CD4-positive, CD25-positive, alpha-beta regulatory T cell (primary cell): ENCODE data around the gene FZR1. TPM values are rescaled to one million over a fixed set of nuclear protein-coding genes. Genes with fewer than 3 reads are reported as not detected.
A peak's percentile ranks its signal among the peaks of the same experiment; 100 is the strongest.

Experiments used
- ATAC-seq, 2 donors: fragments of 150-1000 bp; cut with Tn5 transposase; one replicate each; pipeline ENCODE4 v1.10.0; 2021; ENCODE audit warnings: low read depth in 2 of 2, moderate number of reproducible peaks in 2 of 2, moderate library complexity in 1 of 2
- DNase-seq, 3 donors: peaks; one replicate each; pipeline versions ENCODE4 v3.0.0 to v3.0.0-alpha.2; 2012 to 2022; ENCODE audit warnings: mixed read lengths in 1 of 3
- H3K27ac ChIP-seq: one replicate; pipeline ENCODE4 v1.7.0; 2013; ENCODE audit warnings: mild to moderate bottlenecking, low read length; ENCODE audit not compliant: insufficient read depth, poor library complexity, severe bottlenecking
- H3K27me3 ChIP-seq: one replicate; pipeline ENCODE4 v1.7.0; 2013; ENCODE audit warnings: low read length; ENCODE audit not compliant: control insufficient read depth, insufficient read depth
- H3K36me3 ChIP-seq: one replicate; pipeline ENCODE4 v1.7.0; 2013; ENCODE audit warnings: mild to moderate bottlenecking, low read length, moderate library complexity; ENCODE audit not compliant: control insufficient read depth, insufficient read depth
- H3K4me1 ChIP-seq: 2 replicates; pipeline ENCODE4 v1.7.0; 2013; ENCODE audit warnings: mild to moderate bottlenecking, low read length; ENCODE audit not compliant: insufficient read depth, control insufficient read depth, poor library complexity, severe bottlenecking
- H3K4me3 ChIP-seq: one replicate; pipeline ENCODE4 v1.7.0; 2013; ENCODE audit warnings: low read depth, mild to moderate bottlenecking, low read length, moderate library complexity
- H3K9me3 ChIP-seq, 2 experiments: 1 replicate in 1 of 2; 2 replicates in 1 of 2; pipeline ENCODE4 v1.7.0; 2013; ENCODE audit warnings: low read length in 2 of 2, mild to moderate bottlenecking in 1 of 2, moderate library complexity in 1 of 2; ENCODE audit not compliant: control insufficient read depth in 2 of 2
- H3K27ac Mint-ChIP-seq, 3 donors: one replicate each; pipeline ENCODE4 v1.8.0; 2020 to 2022; ENCODE audit warnings: mild to moderate bottlenecking in 3 of 3, mixed read lengths in 3 of 3, moderate library complexity in 2 of 3
- H3K27me3 Mint-ChIP-seq: one replicate; pipeline ENCODE4 v1.8.0; 2022; ENCODE audit warnings: mild to moderate bottlenecking, mixed read lengths
- H3K36me3 Mint-ChIP-seq: one replicate; pipeline ENCODE4 v1.8.0; 2020; ENCODE audit warnings: mixed read lengths
- H3K4me1 Mint-ChIP-seq, 4 donors: one replicate each; pipeline ENCODE4 v1.8.0; 2020 to 2022; ENCODE audit warnings: mixed read lengths in 4 of 4, mild to moderate bottlenecking in 1 of 4
- H3K4me3 Mint-ChIP-seq, 4 donors: one replicate each; pipeline ENCODE4 v1.8.0; 2020 to 2022; ENCODE audit warnings: mild to moderate bottlenecking in 4 of 4, mixed read lengths in 4 of 4, moderate library complexity in 3 of 4
- H3K9me3 Mint-ChIP-seq, 7 donors: one replicate each; pipeline ENCODE4 v1.8.0; 2020 to 2022; ENCODE audit warnings: mixed read lengths in 7 of 7, mild to moderate bottlenecking in 3 of 7, moderate library complexity in 2 of 7
- polyA plus RNA-seq, 4 donors: library from polyadenylated mRNA; unstranded; fragments of 300-500 nt; fragmentation: Illumina TruSeq; gene quantifications; one replicate each; pipeline ENCODE4 v1.2.3, GENCODE V29; 2021
- total RNA-seq: library from RNA; stranded (reverse); gene quantifications from one replicate; pipeline ENCODE4 v1.2.3, GENCODE V29; 2022

FZR1 gene
- total and polyA plus RNA-seq, 5 donors from 2014 or later, result 9.1 to 107 (median 10.7) TPM

GRCh38 chr19:3544742-3545668 is 38.9 kb downstream of the FZR1 start:
- no peak overlapping the region for H3K27ac ChIP-seq
- H3K9me3 ChIP-seq, result no peaks in the 10 kb centered on the region
- H3K36me3 ChIP-seq, result peaks cover 10% of the 10 kb centered on the region
- Mint-ChIP-seq H3K4me1 (peaks cover 0 to 9% (median 2%) of the 10 kb centered on the region in 4 donors), H3K4me3 (no peak overlapping the region), H3K27ac (peak overlapping the region; percentile 41 to 59 (median 48)), H3K27me3 (no peaks in the 10 kb centered on the region), H3K36me3 (peaks cover 4% of the 10 kb centered on the region), H3K9me3 (no peaks in the 10 kb centered on the region)
- H3K4me3 ChIP-seq, result no peak overlapping the region
- ATAC-seq (peak; percentile 59 to 73), DNase-seq (peak; percentile 53 to 70 (median 65))
- no peaks in the 10 kb centered on the region for H3K4me1 ChIP-seq
- no peaks in the 10 kb centered on the region for H3K27me3 ChIP-seq

DNA sequence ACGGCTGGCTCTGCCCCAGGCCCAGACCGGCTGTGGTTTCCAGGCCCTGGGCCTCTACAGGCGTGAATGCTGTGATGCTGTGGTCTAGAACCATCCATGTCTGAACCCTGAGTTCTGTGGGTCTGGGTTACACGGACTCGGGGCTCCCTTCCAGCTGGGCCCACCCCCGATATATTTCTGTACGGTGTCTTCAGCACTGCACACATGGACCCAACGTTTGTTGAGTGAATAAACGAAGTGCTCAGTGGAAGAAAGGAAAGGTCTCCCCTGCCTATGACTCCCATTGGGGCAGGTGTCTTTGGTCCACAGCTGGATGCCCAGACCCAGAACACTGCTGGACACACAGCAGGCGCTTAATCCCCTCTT is 39.5 kb downstream of the FZR1 start:
- no peak overlapping the region for H3K27ac ChIP-seq
- no peaks in the 10 kb centered on the region for H3K27me3 ChIP-seq
- Mint-ChIP-seq H3K9me3 (no peaks in the 10 kb centered on the region), H3K4me1 (peaks cover 0 to 9% (median 2%) of the 10 kb centered on the region in 4 donors), H3K4me3 (no peak overlapping the region), H3K27ac (peak overlapping the region in 2 of 3 donors; percentile 41 to 56), H3K36me3 (peaks cover 4% of the 10 kb centered on the region), H3K27me3 (no peaks in the 10 kb centered on the region)
- no peak for DNase-seq
- no peak for ATAC-seq
- H3K9me3 ChIP-seq, result no peaks in the 10 kb centered on the region
- no peaks in the 10 kb centered on the region for H3K4me1 ChIP-seq
- H3K36me3 ChIP-seq, result peaks cover 11% of the 10 kb centered on the region
- no peak overlapping the region for H3K4me3 ChIP-seq

GRCh38 chr19:3546119-3546518 is 40.0 kb downstream of the FZR1 start:
- H3K27me3 ChIP-seq, result no peaks in the 10 kb centered on the region
- Mint-ChIP-seq H3K27ac (no peak overlapping the region), H3K9me3 (no peaks in the 10 kb centered on the region), H3K27me3 (no peaks in the 10 kb centered on the region), H3K4me1 (peaks cover 0 to 12% (median 2%) of the 10 kb centered on the region in 4 donors), H3K4me3 (no peak overlapping the region), H3K36me3 (peaks cover 4% of the 10 kb centered on the region)
- DNase-seq, result no peak
- peaks cover 3% of the 10 kb centered on the region for H3K4me1 ChIP-seq
- H3K36me3 ChIP-seq, result peaks cover 11% of the 10 kb centered on the region
- ATAC-seq, result no peak
- H3K4me3 ChIP-seq, result no peak overlapping the region
- no peak overlapping the region for H3K27ac ChIP-seq
- H3K9me3 ChIP-seq, result no peaks in the 10 kb centered on the region

DNA sequence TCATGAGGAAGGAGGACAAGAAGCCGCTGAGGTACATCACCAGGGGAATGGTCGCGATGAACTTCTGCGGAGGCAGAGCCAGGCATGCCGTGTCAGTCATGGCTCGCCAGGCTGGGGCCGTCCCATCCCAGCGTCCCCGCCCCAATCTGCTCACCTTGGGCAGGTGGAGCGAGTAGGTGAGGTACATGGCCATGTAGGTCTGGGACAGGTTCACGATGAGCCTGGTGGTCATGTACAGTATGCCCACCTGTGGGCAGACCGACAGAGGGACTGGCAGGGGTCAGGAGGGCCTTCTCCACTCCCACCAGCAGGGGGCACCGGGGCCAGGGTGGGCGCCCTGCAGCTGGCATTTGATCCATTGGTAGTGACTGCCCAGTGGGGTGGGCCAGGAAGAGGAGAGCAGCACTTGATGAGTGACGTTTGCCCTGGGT is 41.2 kb downstream of the FZR1 start:
- no peak overlapping the region for H3K27ac Mint-ChIP-seq
- no peak for ATAC-seq

GRCh38 chr19:3547767-3548282 is 41.7 kb downstream of the FZR1 start:
- Histone ChIP-seq H3K27ac (no peak overlapping the region), H3K36me3 (peaks cover 11% of the 10 kb centered on the region), H3K27me3 (no peaks in the 10 kb centered on the region), H3K4me1 (peaks cover 9% of the 10 kb centered on the region), H3K9me3 (no peaks in the 10 kb centered on the region), H3K4me3 (no peak overlapping the region)
- ATAC-seq (no peak), DNase-seq (no peak)
- no peaks in the 10 kb centered on the region for H3K27me3 Mint-ChIP-seq
- H3K9me3 Mint-ChIP-seq, result no peaks in the 10 kb centered on the region
- peaks cover 4% of the 10 kb centered on the region for H3K36me3 Mint-ChIP-seq
- no peak overlapping the region for H3K27ac Mint-ChIP-seq
- peaks cover 0 to 23% (median 6%) of the 10 kb centered on the region in 4 donors for H3K4me1 Mint-ChIP-seq
- no peak overlapping the region for H3K4me3 Mint-ChIP-seq

More for the DNA sequence above, 41.2 kb downstream of the FZR1 start:
- H3K4me3 Mint-ChIP-seq, result no peak overlapping the region
- H3K36me3 Mint-ChIP-seq, result peaks cover 4% of the 10 kb centered on the region
- Histone ChIP-seq H3K4me1 (peaks cover 4% of the 10 kb centered on the region), H3K4me3 (no peak overlapping the region), H3K27me3 (no peaks in the 10 kb centered on the region), H3K36me3 (peaks cover 11% of the 10 kb centered on the region), H3K27ac (no peak overlapping the region), H3K9me3 (no peaks in the 10 kb centered on the region)
- H3K4me1 Mint-ChIP-seq, result peaks cover 0 to 18% (median 6%) of the 10 kb centered on the region in 4 donors
- peak in 1 of 3 donors; percentile 39 for DNase-seq
- H3K27me3 Mint-ChIP-seq, result no peaks in the 10 kb centered on the region
- no peaks in the 10 kb centered on the region for H3K9me3 Mint-ChIP-seq

- Mint-ChIP-seq H3K4me3 (peak overlapping the region in 1 of 4 donors; percentile 13), H3K27me3 (no peaks in the 10 kb centered on the region), H3K36me3 (peaks cover 4% of the 10 kb centered on the region), H3K9me3 (no peaks in the 10 kb centered on the region), H3K4me1 (peaks cover 0 to 26% (median 6%) of the 10 kb centered on the region in 4 donors), H3K27ac (no peak overlapping the region)
- peaks cover 11% of the 10 kb centered on the region for H3K36me3 ChIP-seq
- no peak overlapping the region for H3K27ac ChIP-seq
- H3K27me3 ChIP-seq, result no peaks in the 10 kb centered on the region
- no peak overlapping the region for H3K4me3 ChIP-seq
- ATAC-seq, result peak in 1 of 2 donors; percentile 4
- no peak for DNase-seq
- H3K4me1 ChIP-seq, result peaks cover 16% of the 10 kb centered on the region
- H3K9me3 ChIP-seq, result no peaks in the 10 kb centered on the region
Measured at GRCh38 chr19:3548606-3549005, 42.5 kb downstream of the FZR1 start.

DNA sequence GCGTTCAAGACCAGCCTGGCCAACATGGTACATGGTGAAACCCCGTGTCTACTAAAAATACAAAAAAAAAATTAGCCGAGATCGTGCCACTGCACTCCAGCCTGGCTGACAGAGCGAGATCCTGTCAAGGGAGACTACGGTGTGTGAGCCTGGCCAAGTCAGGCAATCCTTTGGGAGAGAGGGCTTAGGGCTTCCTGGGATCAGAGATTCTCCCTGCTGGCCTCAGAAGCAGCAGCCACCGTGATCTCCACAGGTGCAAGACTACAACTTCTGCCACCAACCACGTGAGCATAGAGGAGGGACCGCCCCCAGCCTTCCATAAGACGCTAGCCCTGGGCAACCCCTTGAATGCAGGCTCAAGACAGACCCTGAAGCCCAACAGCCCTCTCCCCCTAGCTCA is 43.7 kb downstream of the FZR1 start:
- H3K36me3 Mint-ChIP-seq, result peaks cover 4% of the 10 kb centered on the region
- no peak overlapping the region for H3K27ac ChIP-seq
- no peaks in the 10 kb centered on the region for H3K9me3 ChIP-seq
- H3K9me3 Mint-ChIP-seq, result no peaks in the 10 kb centered on the region
- H3K27me3 ChIP-seq, result no peaks in the 10 kb centered on the region
- no peak overlapping the region for H3K4me3 Mint-ChIP-seq
- peaks cover 11% of the 10 kb centered on the region for H3K36me3 ChIP-seq
- no peak for ATAC-seq
- no peak for DNase-seq
- peaks cover 0 to 35% (median 11%) of the 10 kb centered on the region in 4 donors for H3K4me1 Mint-ChIP-seq
- no peaks in the 10 kb centered on the region for H3K27me3 Mint-ChIP-seq
- no peak overlapping the region for H3K4me3 ChIP-seq
- peaks cover 27% of the 10 kb centered on the region for H3K4me1 ChIP-seq
- H3K27ac Mint-ChIP-seq, result no peak overlapping the region
